ENCODE results near the gene ECI2.

Gene ECI2, protein sequence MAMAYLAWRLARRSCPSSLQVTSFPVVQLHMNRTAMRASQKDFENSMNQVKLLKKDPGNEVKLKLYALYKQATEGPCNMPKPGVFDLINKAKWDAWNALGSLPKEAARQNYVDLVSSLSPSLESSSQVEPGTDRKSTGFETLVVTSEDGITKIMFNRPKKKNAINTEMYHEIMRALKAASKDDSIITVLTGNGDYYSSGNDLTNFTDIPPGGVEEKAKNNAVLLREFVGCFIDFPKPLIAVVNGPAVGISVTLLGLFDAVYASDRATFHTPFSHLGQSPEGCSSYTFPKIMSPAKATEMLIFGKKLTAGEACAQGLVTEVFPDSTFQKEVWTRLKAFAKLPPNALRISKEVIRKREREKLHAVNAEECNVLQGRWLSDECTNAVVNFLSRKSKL

DNA sequence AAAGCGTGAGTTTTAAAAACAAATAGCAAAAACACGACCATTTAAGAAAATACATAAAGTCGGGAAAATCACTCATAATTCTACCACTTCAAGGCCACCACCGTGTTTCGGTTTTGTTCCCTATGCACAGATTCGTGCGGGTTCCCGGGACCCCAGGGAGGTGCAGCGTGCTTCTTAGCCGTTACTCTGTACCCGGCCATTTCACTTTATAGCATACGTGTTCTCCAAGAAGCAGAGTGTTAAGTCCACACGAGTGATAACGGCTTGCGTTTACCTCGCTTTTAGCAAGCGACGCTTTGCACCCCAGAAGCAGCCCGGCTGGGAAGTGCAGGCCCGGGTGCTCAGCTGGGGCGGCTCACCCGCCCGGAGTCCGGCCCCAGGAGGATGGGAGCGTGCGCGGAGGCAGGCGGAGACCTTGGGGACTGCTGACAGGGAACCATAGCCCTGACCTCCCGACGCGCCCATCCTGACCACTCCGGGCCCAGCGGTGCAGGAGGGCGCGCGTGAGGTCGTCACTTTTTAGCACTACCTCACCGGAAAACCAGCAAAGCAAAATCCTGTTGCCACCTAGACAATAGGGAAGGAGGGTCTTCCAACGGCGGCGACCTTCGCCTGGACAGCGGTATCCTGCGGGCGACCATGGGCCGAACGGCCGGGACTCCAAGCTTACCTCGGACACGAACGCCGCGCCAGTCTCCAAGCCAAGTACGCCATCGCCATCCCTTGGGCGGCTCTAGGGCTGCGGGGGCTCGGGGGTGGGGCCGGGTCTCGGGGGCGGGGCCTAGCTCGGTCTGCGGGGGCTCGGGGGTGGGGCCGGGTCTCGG, at the start of gene ECI2:
TSS of gene ECI2 (minus strand) at position 735 of the 824 bp plus-strand sequence. CDS start at position 720, 15 bp downstream.
- peak; percentile 48 for DNase-seq

DNA sequence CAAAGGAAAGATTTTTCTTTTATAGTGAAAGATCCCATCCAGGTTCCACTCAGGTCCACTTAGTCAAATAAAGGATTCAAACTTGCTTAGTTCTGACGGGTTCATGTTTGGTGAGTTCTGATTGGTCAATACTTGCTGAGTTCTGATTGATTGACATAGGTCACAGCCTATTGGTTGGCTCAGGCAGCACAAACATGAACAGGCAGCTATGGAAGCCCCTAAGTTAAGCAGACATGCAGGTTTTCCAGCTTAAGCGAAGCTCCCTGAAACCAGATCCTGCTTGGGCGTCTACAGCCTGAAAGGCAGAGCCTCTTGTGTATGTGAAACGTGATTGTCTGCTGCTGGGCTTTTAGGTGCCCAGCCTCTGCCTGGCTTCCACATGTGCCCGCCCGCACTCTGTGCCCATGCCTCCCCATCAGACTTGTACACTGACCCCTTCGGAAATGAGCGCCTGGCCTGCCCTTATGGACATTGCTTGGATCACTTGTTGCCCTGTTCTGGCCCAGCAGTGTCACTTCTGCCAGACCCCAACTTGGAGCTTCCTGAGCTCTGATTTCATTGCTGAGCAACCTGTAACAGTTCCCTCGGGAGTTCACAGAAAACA, 45.4 kb upstream of the ECI2 start:
- no peak for DNase-seq

GRCh38 chr6:4179960-4180651, 44.7 kb upstream of the ECI2 start:
- DNase-seq, result no peak

DNA sequence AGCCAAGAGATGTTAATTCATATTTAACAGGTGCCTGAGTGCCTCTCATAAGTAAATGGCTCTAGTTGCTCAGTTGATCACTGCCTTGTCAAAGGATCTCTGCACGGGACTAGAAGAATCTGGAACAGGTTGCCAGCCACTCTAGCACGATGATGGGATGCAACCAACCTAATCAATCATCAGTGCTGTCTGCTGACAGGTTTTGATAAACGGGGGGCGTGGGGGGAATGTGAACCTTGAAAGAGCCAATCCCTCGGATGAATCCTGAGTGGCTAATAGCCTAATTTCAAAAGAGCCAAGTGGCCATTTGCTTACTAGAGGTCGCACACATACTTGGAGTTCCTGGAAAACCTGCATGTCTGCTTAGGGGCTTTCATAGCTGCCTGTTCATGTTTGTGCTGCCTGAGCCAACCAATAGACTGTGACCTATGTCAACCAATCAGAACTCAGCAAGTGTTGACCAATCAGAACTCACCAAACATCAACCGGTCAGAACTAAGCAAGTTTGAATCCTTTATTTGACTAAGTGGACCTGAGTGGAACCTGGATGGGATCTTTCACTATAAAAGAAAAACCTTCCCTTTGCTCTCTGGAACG, 43.5 kb upstream of the ECI2 start:
- DNase-seq, result no peak

GRCh38 chr6:4176907-4177306, 41.5 kb upstream of the ECI2 start:
- no peak for DNase-seq

GRCh38 chr6:4174042-4174441, 38.7 kb upstream of the ECI2 start:
- no peak for DNase-seq

DNA sequence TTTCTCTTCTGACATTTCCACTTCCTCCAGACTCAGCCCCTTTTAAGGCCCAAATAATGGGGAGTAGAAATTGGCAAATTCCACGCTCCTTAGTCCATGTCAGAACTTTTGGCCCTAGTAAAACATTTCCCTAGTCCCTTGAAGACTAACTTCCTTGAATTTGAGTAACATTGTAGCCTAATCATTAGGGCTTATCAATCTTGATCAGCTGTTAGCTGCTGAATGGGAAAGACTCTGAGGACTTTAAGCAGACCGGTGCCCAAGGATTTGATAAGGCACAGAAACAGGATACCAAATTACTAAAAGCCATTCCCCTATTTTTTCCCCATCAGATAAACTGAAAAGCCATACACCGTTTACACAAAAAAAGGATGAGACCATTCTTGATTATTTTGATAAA, 37.0 kb upstream of the ECI2 start:
- DNase-seq, result no peak

DNA sequence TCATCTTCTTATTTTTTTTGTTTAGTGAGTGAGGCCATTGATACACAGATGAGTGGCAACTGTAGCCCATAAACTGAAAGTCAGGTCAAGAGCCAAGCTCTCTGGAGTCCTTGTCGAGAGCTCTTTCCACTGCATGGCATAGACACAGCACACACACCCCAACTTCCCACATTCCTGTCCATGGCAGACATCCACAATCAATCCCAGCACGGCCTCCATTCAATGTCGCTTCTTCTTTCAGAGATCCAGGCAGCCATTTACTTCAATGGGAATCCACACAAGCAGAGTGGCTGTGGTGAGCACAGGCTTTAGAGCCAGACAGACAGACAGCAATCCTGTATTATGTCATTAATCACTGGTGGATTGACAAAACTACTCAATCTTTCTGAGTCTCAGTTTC, 34.9 kb upstream of the ECI2 start:
- DNase-seq, result no peak

DNA sequence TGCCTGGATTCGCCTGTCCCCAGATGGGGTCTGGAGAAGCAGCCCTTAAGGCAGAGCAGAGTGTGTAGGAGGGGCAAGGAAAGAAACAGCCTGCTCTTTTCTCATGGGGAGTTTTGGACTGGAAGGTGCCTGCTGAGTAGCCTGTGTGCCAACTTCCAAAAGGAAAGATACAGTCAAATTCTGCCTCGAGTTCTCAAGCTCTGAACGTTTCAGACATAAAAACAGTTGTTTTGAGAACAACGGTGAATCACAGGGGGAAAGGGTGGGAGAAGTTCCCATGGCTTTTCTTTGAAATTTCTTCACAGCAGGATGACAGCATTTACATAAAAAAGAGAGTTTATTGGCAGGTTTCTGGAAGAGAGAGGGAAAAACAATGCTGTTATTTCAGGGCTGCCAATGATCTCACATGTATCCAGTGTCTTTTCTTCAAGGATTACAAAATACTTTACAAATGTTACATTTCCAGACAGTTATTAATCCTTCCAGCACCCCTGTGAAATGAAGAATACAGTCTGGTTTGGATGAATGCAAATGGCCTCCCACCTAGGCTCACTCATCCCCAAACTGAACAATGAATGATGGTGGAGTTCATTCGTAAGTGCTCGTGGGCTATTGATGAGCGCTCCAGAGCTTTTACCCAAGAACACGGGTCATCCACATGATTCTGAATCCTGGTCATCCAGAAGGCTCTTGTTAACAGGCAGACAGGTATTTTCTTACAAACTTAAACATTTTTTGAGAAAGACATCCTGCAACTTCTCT, 33.8 kb upstream of the ECI2 start:
- DNase-seq, result no peak

DNA sequence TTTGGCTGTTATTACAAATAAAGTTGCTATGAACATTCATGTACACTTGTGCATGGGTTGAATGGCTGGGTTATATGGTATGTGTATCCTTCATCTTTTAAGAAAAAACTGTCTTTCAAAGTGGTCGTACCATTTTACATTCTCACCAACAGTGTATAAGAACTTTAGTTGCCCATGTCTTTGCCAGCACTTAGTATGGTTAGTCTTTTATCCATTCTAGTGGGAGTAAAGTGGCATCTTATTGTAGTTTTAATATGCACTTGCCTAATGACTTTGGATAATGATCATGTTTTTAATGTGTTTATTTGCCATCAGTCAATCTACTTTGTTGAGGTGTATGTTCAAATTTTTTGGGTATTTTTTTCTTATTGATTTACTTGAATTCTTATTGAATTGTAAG, 32.5 kb upstream of the ECI2 start:
- DNase-seq, result no peak

- DNase-seq, result no peak
Measured at GRCh38 chr6:4167123-4167522, 31.7 kb upstream of the ECI2 start.

DNA sequence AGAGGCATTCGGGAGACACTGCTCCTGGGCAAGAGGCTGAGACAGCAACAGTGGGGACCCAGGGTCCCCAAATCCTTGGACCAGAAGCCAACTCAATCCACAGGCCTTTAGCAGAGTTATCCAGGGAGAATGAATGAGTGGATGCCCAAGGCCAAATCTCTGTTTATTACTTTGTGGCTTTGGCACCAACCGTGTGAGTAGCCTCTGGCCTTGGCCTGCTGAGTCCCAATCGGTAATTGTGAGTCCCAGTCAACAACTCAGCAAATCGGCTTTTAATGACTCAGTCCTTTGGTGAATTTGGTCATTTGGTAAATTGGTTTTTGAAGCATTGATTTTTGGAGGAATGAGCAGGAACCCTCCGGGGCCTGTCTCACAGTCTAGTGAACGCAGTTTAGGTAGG, 29.1 kb upstream of the ECI2 start:
- DNase-seq, result no peak

- no peak for DNase-seq
Measured at GRCh38 chr6:4164117-4164442, 28.7 kb upstream of the ECI2 start.

DNA sequence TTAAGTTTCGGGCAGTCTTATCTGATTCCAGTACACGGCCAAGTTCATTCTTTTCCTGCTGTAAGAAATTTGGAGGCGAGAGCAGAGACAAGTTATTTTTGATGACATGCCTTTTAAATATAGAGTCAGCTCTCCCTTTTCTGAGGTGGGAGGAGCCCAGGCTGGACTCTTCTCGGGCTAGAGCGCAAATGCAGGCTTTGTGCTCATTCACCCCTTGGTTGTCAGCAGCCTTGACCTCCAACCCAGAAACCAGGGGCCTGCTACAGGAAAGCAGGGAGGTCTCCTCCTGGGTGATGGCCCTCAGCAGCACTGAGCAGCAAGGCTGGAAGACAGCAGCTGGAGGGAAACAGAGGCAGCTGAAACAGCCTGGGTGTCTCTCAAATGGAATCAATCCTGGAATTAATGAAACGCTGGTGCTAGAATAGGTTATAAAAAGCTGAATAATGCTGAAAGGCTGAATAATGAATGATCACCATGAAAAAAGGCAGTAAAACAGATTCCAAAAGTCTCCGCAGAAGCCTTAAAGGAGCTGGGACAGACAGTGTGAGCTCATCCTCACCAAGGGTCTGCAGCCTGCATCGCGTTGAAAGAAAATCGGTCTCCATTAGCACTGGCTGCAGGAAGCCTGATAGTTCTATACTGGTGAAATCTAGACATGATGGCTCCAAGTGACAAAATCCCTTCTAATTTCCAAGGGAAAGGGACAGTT, 28.2 kb upstream of the ECI2 start:
- DNase-seq, result no peak

GRCh38 chr6:4162370-4162769, 27.0 kb upstream of the ECI2 start:
- no peak for DNase-seq

- no peak for DNase-seq
Measured at GRCh38 chr6:4159491-4159890, 24.1 kb upstream of the ECI2 start.

- DNase-seq, result no peak
Measured at GRCh38 chr6:4157506-4157905, 22.1 kb upstream of the ECI2 start.

GRCh38 chr6:4155848-4156466, 20.6 kb upstream of the ECI2 start:
- peak; percentile 87 for DNase-seq

- DNase-seq, result no peak
Measured at GRCh38 chr6:4153514-4153985, 18.2 kb upstream of the ECI2 start.

GRCh38 chr6:4145083-4145482, 9.7 kb upstream of the ECI2 start:
- DNase-seq, result no peak

DNA sequence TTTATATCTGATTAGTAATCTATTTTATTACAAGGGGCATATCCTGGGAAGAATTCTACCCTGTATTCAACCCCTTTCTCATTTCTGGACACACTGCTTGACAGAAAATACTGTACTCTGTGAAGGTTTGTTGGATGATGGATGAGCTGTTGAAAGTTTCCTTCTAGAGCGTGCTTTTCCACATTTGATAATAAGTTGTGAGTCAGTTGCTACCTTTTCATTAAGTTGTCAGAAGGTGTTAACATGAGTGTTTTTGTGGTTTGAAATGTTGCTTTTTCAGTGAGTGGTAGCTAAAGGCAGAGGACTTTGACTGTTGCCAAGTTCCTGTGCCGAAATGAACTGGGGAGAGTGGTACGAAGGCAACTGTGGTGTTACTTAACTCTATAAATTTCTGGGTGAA, 3.9 kb upstream of the ECI2 start:
- DNase-seq, result no peak
